Smooth muscle cell (in vitro differentiated cells): ENCODE data around the gene PIK3CD. TPM values are rescaled to one million over a fixed set of nuclear protein-coding genes. Genes with fewer than 3 reads are reported as not detected.

ENCODE experiments used
- DNase-seq: peaks from one replicate; lab custom pipeline; 2025; ENCODE audit not compliant: unreplicated experiment; lab: John Stamatoyannopoulos, UW
- H2AFZ ChIP-seq: fragments of 200-600 bp; sonication (generic); 2 replicates; pipeline ENCODE4 v1.6.0; 2016; ENCODE audit warnings: antibody characterized with exemption, low read depth, mild to moderate bottlenecking
- H3F3A ChIP-seq: fragments of 200-600 bp; sonication (generic); 2 replicates; pipeline ENCODE4 v1.6.0; 2017; ENCODE audit warnings: antibody characterized with exemption, low read depth
- H3K27ac ChIP-seq: fragments of 200-600 bp; sonication (generic); 2 replicates; pipeline ENCODE4 v1.5.1; 2016; ENCODE audit warnings: low read depth, mild to moderate bottlenecking
- H3K27me3 ChIP-seq: fragments of 200-600 bp; sonication (generic); 2 replicates; pipeline ENCODE4 v1.6.1; 2016; ENCODE audit warnings: low read depth, mild to moderate bottlenecking
- H3K36me3 ChIP-seq: fragments of 200-600 bp; sonication (generic); 2 replicates; pipeline ENCODE4 v1.5.1; 2016; ENCODE audit warnings: low read depth
- H3K4me1 ChIP-seq: fragments of 200-600 bp; sonication (generic); 2 replicates; pipeline ENCODE4 v1.5.1; 2016; ENCODE audit warnings: low read depth
- H3K4me2 ChIP-seq: fragments of 200-600 bp; sonication (generic); 2 replicates; pipeline ENCODE4 v1.6.0; 2016; ENCODE audit warnings: mild to moderate bottlenecking
- H3K4me3 ChIP-seq: fragments of 200-600 bp; sonication (generic); 2 replicates; pipeline ENCODE4 v1.5.1; 2016; ENCODE audit warnings: mild to moderate bottlenecking
- H3K79me2 ChIP-seq: fragments of 200-600 bp; sonication (generic); 2 replicates; pipeline ENCODE4 v1.6.0; 2016; ENCODE audit warnings: low read depth, mild to moderate bottlenecking
- H3K9ac ChIP-seq: fragments of 200-600 bp; sonication (generic); 2 replicates; pipeline ENCODE4 v1.6.0; 2016; ENCODE audit warnings: low read depth
- H3K9me3 ChIP-seq: fragments of 200-600 bp; sonication (generic); replicated peaks from 2 replicates; pipeline ENCODE4 v1.5.1; 2016; ENCODE audit warnings: low read depth
- H4K20me1 ChIP-seq: fragments of 200-600 bp; sonication (generic); 2 replicates; pipeline ENCODE4 v1.6.0; 2016; ENCODE audit warnings: low read depth
- CTCF ChIP-seq: fragments of 200-600 bp; sonication (generic); IDR thresholded peaks from 2 replicates; pipeline ENCODE4 v1.5.1; 2017; ENCODE audit warnings: borderline replicate concordance, mild to moderate bottlenecking, antibody characterized with exemption; ENCODE audit not compliant: insufficient read depth, poor library complexity, severe bottlenecking
- WGBS: methylation state at CpG from one replicate; pipeline ENCODE4 v1.1.7; 2016; ENCODE audit warnings: low lambda C conversion rate; 5-methylcytosine and 5-hydroxymethylcytosine counted together
- polyA plus RNA-seq: library from polyadenylated mRNA; unstranded; fragments of >200 nt; fragmentation: Nextera tagmentation; extraction: Ambion mirVana; gene quantifications from 2 replicates; pipeline ENCODE4 v1.2.1, GENCODE V29; 2016
- total RNA-seq: library from RNA; depleted of rRNA; stranded (reverse); fragments of >200 nt; gene quantifications from 2 replicates; pipeline ENCODE4 v1.2.3, GENCODE V29; 2014

The PIK3CD gene
- total and polyA plus RNA-seq, 2 experiments from 2014 or later, result 3.9 to 4.1 TPM

GRCh38 chr1:9703165-9703509 lies 51.6 kb downstream of the PIK3CD start:
- Histone ChIP-seq H3K4me3 (no peak overlapping the region), H3K9ac (no peak overlapping the region), H4K20me1 (no peaks in the 10 kb centered on the region), H2AFZ (no peak overlapping the region), H3K4me1 (no peaks in the 10 kb centered on the region), H3K79me2 (no peaks in the 10 kb centered on the region), H3K27ac (no peak overlapping the region), H3K4me2 (no peak overlapping the region), H3K36me3 (no peaks in the 10 kb centered on the region), H3K9me3 (no peaks in the 10 kb centered on the region), H3F3A (peaks cover 5% of the 10 kb centered on the region), H3K27me3 (no peaks in the 10 kb centered on the region)
- 93% methylated on average over 5 of the region's 5 CpGs for WGBS
- TF ChIP-seq CTCF, result no peak
- DNase-seq, result no peak

GRCh38 chr1:9703681-9704080 lies 52.1 kb downstream of the PIK3CD start:
- Histone ChIP-seq H3K79me2 (no peaks in the 10 kb centered on the region), H3K36me3 (no peaks in the 10 kb centered on the region), H3K27ac (no peak overlapping the region), H3K4me2 (no peak overlapping the region), H2AFZ (no peak overlapping the region), H3K9me3 (no peaks in the 10 kb centered on the region), H3K27me3 (no peaks in the 10 kb centered on the region), H3K4me3 (no peak overlapping the region), H4K20me1 (no peaks in the 10 kb centered on the region), H3F3A (peaks cover 5% of the 10 kb centered on the region), H3K4me1 (no peaks in the 10 kb centered on the region), H3K9ac (no peak overlapping the region)
- 97% methylated on average over 3 of the region's 3 CpGs for WGBS
- DNase-seq, result no peak
- TF ChIP-seq CTCF, result no peak

GRCh38 chr1:9705337-9706093 lies 54.0 kb downstream of the PIK3CD start:
- Histone ChIP-seq H3K27ac (no peak overlapping the region), H3K4me3 (no peak overlapping the region), H3K4me2 (no peak overlapping the region), H3K9ac (no peak overlapping the region), H2AFZ (no peak overlapping the region), H3K4me1 (no peaks in the 10 kb centered on the region), H3K27me3 (no peaks in the 10 kb centered on the region), H3K79me2 (no peaks in the 10 kb centered on the region), H4K20me1 (no peaks in the 10 kb centered on the region), H3K36me3 (no peaks in the 10 kb centered on the region), H3K9me3 (no peaks in the 10 kb centered on the region), H3F3A (no peaks in the 10 kb centered on the region)
- no peak for TF ChIP-seq CTCF
- DNase-seq, result no peak
- WGBS, result 91% methylated on average over 8 of the region's 8 CpGs

- Histone ChIP-seq H3K9me3 (no peaks in the 10 kb centered on the region), H3K9ac (no peak overlapping the region), H3F3A (no peaks in the 10 kb centered on the region), H3K36me3 (no peaks in the 10 kb centered on the region), H3K27me3 (no peaks in the 10 kb centered on the region), H3K27ac (no peak overlapping the region), H3K4me3 (no peak overlapping the region), H3K4me1 (no peaks in the 10 kb centered on the region), H4K20me1 (no peaks in the 10 kb centered on the region), H3K79me2 (no peaks in the 10 kb centered on the region), H3K4me2 (no peak overlapping the region), H2AFZ (no peak overlapping the region)
- no peak for TF ChIP-seq CTCF
- DNase-seq, result no peak
- WGBS, result 87% methylated on average over 4 of the region's 4 CpGs
These were observed 54.6 kb downstream of the PIK3CD start for GRCh38 chr1:9706178-9706577.
